SKM-1 treated with dmso at 0.1 percent for 144 hours (cell line): ENCODE data around the gene TMEM116.
"Not testable (repeated sequence)": the region's sequence is repeated elsewhere in the genome, so short reads cannot be mapped to it uniquely, and the experiment has no call there.

Source experiments
- DNase-seq: peaks from one replicate; lab custom pipeline; 2025; ENCODE audit not compliant: unreplicated experiment; lab: John Stamatoyannopoulos, UW

TMEM116 gene

DNA sequence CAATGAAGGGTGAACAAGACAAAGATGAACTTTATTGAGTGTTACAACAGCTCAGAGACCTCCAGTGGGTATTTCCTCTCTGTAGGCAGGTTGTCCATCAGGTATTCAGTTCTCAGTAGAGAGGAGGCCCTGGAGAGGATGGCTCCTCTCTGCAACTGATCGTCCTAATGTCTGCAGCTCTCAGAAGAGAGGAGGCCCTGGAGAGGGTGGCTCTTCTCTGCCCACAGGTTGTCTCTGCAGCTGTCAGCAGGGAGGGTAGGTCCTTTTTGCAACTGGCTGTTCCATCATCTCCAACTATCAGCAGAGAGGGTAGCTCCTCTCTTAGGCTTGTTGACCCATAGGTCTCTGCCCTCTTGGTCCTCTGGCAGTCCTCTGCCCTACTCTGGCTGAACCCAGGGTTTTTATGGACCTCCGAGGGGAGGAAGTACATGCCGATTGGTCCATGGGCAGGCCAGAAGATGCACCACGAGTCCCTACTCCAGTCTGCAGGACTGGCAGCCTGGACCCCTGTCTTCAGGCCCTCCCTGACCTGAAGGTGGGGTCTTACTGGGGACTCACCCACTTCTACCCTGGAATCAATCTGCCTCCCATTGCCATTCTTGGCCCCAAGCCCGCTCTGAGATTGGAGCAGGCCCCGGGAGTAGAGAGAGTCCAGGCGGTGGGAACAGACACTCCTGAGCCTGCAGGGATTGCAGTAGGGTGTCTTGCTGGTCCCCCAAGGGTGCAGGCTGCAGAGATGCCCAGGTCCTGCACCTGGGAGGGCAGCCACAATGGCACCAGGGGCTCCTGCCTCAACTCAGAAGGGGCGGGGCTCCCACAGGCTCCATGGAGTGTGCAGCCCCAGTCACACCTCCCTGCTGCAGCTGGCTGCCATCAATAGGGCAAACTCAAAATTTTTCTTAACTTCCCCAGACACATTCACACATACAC lies 2.3 kb downstream of the TMEM116 start:
- DNase-seq = no peak

DNA sequence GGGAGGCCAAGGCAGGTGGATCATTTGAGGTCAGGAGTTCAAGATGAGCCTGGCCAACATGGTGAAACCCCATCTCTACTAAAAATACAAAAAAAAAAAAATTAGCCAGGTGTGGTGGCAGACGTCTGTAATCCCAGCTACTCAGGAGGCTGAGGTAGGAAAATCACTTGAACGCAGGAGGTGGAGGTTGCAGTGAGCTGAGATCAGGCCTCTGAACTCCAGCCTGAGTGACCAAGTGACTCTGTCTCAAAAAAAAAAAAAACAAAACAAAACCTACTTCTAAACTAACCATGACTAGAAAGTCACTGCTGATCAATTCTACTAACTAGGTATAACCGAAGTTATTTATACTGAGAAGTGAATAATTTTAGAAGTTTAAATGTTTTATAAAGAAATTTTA lies 3.4 kb downstream of the TMEM116 start:
- DNase-seq = not testable (repeated sequence)

DNA sequence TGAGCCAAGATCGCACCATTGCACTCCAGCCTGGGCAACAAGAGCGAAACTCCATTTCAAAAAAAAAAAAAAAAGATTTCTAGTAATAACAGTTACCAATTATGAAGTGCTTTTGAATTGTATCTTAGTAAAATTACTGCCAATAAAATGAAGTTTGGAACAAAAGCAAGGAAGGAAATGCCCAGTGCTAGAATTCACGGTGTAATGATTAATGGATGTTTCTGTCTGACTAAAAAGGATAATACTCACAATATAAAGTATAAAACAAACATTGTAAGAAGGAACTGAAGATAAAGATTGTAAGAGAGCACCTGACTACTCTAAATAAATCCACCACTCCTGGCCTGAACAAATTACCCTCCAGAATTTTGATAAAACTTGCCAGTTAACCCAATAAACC lies 4.0 kb downstream of the TMEM116 start:
- no peak for DNase-seq

DNA sequence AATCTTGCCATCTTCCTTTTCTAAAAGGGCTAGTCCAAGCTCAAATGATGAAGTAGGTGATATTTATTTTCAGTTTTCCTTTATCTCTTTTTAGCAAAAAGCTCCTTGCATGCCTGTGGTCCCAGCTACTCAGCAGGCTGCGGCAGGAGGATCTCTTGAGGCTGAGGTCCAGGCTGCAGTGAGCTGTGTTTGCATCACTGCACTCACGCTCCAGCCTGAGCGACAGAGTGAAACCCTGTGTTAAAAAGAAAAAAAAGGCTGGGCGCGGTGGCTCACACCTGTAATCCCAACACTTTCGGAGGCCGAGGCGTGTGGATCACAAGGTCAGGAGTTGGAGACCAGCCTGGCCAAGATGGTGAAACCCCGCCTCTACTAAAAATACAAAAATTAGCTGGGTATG lies 5.0 kb downstream of the TMEM116 start:
- no peak for DNase-seq

DNA sequence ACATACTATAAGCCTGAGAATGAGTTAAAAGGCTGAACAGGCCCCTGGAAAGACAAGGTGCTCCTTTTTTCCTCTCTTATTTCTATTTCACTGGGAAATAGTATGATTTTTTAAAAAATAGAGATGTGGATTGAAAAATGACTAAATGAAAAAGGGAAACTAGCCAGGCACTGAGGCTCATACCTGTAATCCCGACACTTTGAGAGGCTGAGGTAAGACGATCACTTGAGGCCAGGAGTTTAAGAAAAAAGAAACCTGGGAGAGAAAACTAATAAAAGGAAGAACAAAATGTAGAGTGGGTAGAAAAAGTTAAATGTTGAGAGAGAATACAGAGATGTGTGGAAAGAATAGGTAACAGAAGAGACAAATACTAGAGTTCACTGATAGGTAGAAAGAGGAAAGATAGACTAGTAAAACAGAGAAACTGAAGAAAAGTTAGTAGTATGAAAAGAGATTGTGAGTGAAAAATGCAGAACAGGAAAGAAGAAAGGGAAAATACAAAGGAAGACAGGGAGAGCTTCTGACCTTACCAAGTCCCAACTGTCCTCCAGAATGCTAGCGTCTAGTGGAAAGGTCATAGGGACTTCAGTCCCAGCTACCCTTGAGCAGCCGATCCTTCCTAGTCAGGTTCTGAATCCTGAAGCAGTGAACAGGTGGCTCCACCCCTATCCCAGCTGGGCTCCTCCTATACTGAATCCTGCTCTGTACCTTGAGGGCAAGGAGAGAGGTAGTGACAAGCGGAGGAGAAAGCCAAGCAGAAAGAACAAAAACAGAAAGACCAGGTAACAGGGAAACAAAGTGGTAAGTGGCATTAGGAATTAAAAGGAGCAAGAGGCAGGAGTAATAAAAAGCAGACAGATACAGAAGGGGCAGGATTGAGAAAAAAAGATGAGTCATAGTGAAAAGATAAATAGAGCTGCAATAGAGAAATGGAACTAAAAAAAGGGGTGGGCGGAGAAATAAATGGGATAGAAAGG lies 7.3 kb downstream of the TMEM116 start:
- no peak for DNase-seq

DNA sequence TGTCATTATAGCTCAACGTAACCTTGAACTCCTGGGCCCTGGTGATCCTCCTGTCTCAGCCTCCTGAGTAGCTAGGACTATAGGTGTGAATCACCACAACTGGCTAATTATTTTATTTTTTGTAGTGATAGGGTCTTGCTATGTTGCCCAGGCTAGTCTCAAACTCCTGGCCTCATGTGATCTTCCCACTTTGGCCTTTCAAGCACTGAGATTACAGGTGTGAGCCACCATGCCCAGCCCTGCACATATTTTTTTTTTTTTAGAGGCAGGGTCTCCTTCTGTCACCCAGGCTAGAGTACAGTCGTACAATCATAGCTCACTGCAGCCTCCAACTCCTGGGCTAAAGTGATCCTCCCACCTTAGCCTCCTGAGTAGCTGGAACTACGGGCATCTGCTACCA lies 8.9 kb downstream of the TMEM116 start:
- no peak for DNase-seq

DNA sequence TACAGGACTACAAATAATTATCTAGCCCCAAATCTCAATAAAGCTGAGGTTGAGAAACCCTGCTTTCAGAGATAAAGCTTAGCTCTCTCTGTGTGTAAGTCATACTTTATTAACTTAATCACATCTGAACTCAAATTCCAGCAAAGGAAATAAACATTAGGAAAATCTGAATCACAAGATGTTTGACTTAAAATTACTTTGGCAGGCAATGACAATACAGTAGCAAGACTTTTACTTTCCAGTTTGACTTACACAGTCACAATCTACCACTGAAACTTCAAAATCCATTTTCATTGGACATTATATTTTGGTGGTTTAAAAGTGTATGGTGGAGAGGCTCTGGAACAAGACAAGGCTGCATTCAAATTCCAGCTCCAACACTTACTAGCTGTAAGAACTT lies 11.4 kb downstream of the TMEM116 start:
- DNase-seq = no peak

DNA sequence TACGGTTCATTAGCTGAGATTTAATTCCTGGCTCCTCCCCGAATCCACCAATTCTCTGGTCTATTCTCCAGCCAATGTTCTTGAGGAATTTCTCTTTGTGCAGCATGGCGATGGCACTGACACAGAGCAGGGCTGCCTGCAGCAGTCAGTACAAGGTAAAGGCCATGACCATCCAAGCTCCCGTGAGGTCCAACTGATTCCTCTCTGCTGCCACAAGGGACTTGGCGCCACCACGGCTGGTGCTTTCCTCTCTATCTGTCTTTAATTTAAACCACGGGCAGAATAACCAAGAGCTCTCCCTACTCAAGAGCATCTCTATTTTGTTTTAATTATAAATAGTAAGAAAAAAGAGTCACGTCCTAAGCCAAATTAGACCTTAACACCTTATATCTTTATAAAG lies 12.1 kb downstream of the TMEM116 start:
- DNase-seq = no peak

DNA sequence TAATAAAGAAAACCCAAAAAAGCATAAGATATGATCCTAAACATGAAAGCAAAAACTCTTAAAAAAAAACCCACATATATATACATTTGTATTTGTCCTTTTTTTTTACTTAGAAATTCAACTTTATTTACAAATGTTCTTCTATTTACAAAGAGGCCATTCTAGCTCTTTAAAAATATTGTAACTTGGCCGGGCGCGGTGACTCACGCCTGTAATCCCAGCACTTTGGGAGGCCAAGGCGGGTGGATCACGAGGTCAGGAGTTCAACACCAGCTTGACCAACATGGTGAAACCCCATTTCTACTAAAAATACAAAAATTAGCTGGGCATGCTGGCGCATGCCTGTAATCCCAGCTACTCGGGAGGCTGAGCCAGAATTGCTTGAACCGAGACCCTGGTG lies 13.8 kb downstream of the TMEM116 start:
- not testable (repeated sequence) for DNase-seq

DNA sequence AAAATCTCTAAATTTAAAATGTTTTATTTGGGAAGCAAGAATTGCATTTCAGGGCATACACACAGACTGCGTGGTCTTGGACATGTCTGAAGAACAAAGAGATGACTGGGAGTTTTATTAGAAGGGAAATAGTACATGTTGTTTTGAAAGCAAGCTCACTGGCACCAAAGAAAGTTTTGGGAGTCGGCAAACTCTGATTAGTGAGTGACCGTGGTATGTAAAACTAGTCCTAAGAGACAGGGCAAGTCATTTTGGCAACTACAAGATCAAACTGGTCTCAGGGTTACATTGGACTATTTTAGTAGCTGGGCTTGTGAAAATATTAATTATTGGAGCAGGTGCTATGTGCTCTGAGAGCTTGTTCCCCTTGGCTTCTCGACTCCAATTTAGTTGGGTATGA lies 14.9 kb downstream of the TMEM116 start:
- no peak for DNase-seq

DNA sequence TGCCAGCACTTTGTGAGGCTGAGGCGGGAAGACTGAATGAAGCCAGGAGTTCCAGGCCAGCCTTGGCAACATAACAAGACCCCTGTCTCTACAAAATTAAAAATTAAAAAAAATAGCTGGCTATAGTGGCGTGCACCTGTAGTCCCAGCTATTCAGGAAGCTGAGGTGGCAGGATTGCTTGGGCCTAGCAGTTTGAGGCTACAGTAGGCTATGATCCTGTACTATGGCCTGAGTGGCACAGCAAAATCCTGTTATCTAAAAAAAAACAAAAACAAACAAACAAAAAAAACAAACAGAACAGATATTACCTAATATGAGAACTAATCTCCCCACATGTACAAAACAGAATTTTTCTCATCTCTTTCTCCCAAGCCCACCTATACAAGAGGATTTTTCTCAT lies 15.7 kb downstream of the TMEM116 start:
- DNase-seq = no peak

DNA sequence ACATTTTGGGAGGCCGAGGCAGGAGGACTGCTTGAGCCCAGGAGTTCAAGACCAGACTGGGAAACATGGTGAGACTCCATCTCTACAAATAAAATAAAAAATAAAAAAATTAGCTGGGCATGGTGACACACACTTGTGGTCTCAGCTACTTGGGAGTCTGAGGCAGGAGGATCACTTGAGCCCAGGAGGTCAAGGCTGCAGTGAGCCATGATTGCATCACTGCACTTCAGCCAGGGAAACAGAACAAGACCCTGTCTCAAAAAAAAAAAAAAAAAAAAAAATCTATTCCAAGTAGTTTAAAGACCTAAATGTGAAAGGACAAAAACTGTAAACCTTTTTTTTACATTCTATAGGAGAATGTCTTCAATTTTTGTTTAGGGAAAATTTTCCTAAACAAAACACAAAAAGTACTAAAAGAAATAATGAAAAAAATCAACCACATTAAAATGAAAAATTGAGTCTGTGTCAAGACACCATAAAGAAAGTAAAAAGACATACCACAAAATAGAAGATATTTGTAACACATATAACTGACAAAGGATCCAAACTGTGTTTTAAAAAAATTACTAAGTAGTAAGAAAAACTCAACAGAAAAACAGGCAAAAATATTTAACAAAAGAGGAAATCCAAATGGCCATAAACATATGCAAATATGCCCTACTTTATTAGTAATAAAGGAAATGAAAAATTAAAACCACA lies 17.0 kb downstream of the TMEM116 start:
- no peak for DNase-seq

DNA sequence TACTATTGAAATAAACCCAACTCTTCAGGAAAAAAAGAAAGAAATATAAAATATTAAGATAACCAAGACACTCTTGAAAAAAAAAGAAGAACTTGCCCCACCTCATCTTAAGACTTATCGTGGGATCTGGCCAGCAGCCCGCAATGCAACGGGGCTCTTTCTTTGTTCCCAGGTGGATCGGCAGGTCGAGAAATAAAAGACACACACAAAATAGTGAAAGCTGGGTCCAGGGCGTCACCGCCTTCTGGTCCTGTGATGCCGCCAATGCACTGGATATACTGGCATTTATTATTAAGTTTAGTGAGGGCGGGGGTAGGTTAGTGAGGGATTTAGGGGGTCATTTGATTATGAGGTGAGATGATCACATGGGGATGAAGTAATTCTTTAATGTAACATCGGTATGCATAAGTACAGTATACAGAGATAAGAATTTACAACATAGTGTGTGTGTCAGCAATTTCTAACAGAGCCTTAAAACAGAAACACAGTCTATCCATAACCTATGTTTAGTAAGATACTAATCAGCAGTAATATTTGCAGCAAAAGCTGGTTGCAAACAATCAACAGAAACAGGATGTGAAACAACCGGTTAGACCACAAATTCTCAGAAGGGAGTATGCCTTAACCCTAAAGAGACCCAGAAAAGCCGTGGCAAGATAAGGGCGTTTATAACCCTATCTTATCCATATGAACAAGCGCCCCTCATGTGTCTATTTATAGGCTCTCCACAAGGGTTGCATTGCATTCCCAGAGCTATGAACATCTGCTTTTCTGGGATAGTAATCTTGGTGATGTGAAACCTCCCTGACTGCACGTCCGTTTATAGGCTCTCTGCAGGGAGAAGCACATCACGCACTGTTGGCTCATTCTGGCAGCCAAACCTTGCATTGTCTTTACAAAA lies 18.5 kb downstream of the TMEM116 start:
- DNase-seq = not testable (repeated sequence)

DNA sequence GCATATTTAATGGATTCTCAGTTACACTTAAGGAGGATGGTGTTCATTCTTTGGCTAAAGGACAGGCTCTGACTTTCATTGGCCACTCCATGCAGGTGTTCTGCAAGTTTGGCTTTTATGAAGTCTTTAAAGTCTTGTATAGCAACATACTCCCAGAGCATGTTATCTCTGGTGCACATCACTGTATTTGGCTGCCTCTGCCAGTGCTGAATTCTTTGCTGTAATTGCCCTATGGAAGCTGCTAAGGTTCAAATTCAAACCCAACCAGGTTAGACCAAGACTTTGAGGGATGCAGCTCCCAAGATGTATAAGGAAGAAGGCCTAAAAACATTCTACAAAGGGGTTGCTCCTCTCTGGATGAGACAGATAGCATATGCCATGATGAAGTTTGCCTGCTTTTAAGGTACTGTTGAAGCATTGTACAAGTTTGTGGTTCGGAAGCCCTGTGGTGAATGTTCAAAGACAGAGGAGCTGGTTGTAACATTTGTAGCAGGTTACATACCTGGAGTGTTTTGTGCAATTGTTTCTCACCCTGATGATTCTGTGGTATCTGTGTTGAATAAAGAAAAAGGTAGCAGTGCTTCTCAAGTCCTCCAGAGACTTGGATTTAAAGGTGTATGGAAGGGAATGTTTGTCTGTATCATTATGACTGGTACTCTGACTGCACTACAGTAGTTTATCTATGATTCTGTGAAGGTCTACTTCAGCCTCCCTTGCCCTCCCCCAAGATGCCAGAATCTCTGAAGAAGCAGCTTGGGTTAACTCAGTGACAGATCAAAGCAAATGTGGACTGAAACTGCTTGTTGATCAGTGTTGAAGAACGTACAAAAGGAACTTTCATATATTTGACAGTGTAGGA lies 19.4 kb downstream of the TMEM116 start:
- DNase-seq = no peak

DNA sequence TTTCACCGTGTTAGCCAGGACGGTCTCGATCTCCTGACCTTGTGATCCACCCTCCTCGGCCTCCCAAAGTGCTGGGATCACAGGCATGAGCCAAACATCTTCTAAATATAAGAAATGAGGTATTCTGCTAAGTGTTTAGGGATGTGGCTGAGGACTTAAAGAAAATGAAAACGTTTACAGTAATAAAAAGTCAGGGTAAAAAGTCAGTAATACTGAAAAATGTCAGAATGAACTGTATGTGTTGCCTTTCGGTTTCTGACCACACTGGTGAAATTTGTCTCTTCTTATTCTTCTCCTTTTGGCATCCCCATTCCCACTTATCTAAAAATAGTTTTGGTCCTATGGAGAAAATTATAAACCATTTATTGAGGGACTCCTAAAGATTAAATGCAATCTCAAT lies 20.5 kb downstream of the TMEM116 start:
- DNase-seq = no peak

DNA sequence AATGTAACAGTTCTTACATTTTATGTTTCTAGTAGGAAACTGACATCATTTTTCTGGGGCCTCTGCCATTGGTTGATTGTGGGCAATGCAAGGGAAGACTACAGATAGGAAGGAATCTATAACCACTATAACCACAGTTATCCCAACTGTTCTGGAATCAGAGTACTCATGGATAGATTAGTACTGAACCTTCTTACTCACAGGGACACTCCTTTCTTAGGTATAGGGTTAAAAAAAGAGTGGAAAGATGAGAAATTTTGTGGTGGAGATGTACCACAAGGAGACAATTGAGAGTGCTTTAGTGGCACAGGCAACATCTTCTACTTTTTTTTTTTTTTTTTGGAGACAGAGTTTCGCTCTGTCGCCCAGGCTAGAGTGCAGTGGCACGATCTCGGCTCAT lies 21.0 kb downstream of the TMEM116 start:
- DNase-seq = no peak

DNA sequence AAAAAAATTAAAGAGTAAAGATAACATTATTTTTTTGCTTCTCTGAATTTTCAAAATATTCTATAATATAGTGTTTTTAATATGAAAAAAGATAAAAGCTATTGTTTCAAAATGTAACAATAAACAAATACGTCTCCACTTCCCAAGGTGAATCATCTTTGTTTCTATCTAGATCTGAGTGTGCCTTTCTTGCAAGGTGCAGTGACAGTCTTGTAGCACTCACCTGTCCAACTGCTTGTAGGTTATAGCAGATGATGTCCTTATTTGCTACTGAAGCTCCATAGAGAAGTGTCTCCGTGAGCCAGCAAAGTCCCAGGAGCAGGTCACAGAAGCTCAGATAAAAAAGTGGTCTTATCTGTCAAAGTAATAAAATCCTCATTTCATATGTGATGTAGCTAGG lies 21.4 kb downstream of the TMEM116 start:
- DNase-seq = no peak

DNA sequence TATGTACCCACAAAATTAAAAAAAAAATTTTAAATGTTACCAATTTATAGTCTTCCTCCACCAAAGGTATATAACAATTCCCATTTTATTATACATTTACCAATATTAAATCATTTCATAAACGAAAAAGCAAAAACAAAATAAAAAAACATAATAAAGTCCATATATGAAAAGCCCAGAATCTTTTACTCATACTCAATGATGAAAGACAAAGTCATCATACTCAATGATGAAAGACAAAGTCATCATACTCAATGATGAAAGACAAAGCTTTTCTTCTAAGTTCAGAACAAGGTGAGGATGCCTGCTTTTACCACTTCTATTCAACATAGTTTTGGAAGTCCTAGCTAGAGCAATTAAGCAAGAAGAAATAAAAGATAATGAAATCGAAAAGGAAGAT lies 28.1 kb downstream of the TMEM116 start:
- DNase-seq = no peak

DNA sequence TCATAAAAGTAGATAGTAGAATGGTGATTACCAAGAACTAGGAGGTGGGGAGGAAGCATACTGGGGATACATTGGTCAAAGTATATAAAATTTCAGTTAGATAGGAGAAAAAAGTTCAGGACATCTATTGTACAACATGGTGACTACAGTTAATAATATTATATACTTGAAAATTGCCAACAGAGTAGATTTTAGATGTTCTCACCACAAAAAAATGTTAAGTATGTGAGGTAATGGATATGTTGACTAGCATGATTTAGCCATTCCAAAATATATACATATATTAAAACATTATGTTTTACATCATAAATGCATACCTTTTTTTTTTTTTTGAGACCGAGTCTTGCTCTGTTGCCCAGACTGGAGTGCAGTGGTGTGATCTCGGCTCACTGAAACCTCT lies 31.0 kb downstream of the TMEM116 start:
- no peak for DNase-seq
